Activated CD4-positive, alpha-beta memory T cell treated with anti-CD3 and anti-CD28 coated beads, Interleukin-2, amount 10 ng/mL, durations not matched to agents 7 days and 5 days (primary cell): ENCODE data around the gene SYN1. TPM values are rescaled to one million over a fixed set of nuclear protein-coding genes. Genes with fewer than 3 reads are reported as not detected.

Experiments
- total RNA-seq, 2 experiments: library from RNA; stranded (reverse); gene quantifications; one replicate each; pipeline ENCODE4 v1.2.3, GENCODE V29; 2021

SYN1 gene
- total RNA-seq, 2 experiments from 2014 or later, result 0.18 to 0.40 TPM

Other genes starting within 250 kb of the SYN1 start
- under 1 TPM; 0.15 to 0.18 TPM for gene ZNF157, start 249.3 kb downstream of the SYN1 start, total RNA-seq
- gene ZNF41, start 136.6 kb downstream of the SYN1 start, total RNA-seq, result 10 to 100 TPM in 1 of 2 experiments, 1 to 10 TPM in 1; 9.0 to 10.9 TPM
- gene ARAF, start 58.7 kb downstream of the SYN1 start, total RNA-seq, result 10 to 100 TPM; 72.6 to 75.4 TPM
- 100 to 1,000 TPM; 183 to 198 TPM for gene TIMP1, start 37.4 kb downstream of the SYN1 start, total RNA-seq
- gene CFP, start 10.1 kb upstream of the SYN1 start, total RNA-seq, result 10 to 100 TPM; 15.7 to 18.6 TPM
- gene ELK1, start 30.7 kb upstream of the SYN1 start, total RNA-seq, result 10 to 100 TPM; 68.9 to 74.9 TPM
- gene UXT, start 39.3 kb upstream of the SYN1 start, total RNA-seq, result 100 to 1,000 TPM; 162 to 167 TPM
- gene ZNF81, start 217.0 kb upstream of the SYN1 start, total RNA-seq, result 1 to 10 TPM; 6.4 to 8.0 TPM